Activated CD8-positive, alpha-beta T cell treated with anti-CD3 and anti-CD28 coated beads for 36 hours (primary cell): Measurements from ENCODE around the gene GPX4. TPM values are rescaled to one million over a fixed set of nuclear protein-coding genes. Genes with fewer than 3 reads are reported as not detected.

Experiments
- ATAC-seq: fragments of 200-7000 bp; cut with Tn5 transposase; one replicate; pipeline ENCODE4 v1.10.0; 2021; ENCODE audit warnings: mild to moderate bottlenecking, moderate library complexity
- CTCF ChIA-PET: fragments of 350-600 bp; sonication (Branson Sonifier 250); formaldehyde crosslinking; loops from one replicate; lab custom pipeline; 2021; ENCODE audit warnings: antibody characterized with exemption; lab: Charles Lee
- POLR2A ChIA-PET: fragments of 350-600 bp; sonication (Branson Sonifier 250); formaldehyde crosslinking; loops from one replicate; lab custom pipeline; 2021; ENCODE audit warnings: antibody characterized with exemption; lab: Charles Lee
- DNase-seq: peaks from one replicate; pipeline ENCODE4 v3.0.0-alpha.2; 2020
- H3K27ac Mint-ChIP-seq: one replicate; pipeline ENCODE4 v1.8.0; 2021; ENCODE audit warnings: mild to moderate bottlenecking, mixed read lengths
- H3K27me3 Mint-ChIP-seq: one replicate; pipeline ENCODE4 v1.8.0; 2021; ENCODE audit warnings: mixed read lengths
- H3K36me3 Mint-ChIP-seq: one replicate; pipeline ENCODE4 v1.8.0; 2021; ENCODE audit warnings: low read depth, mixed read lengths
- H3K4me1 Mint-ChIP-seq: one replicate; pipeline ENCODE4 v1.8.0; 2021; ENCODE audit warnings: low read depth, mixed read lengths
- H3K4me3 Mint-ChIP-seq: one replicate; pipeline ENCODE4 v1.8.0; 2021; ENCODE audit warnings: mild to moderate bottlenecking, moderate library complexity, mixed read lengths
- H3K9me3 Mint-ChIP-seq: one replicate; pipeline ENCODE4 v1.8.0; 2021; ENCODE audit warnings: mixed read lengths
- intact Hi-C: fragments of 100-400 bp; cut with micrococcal nuclease; formaldehyde crosslinking; loops from one replicate; pipeline ENCODE4 v1.10.0; 2022
- total RNA-seq, 2 experiments: library from RNA; stranded (reverse); gene quantifications; one replicate each; pipeline ENCODE4 v1.2.3, GENCODE V29; 2021
- TF ChIP-seq, protein P1 (sequence below): fragments of 200-600 bp; IDR thresholded peaks from one replicate; pipeline ENCODE4 v1.8.0; 2022; ENCODE audit warnings: antibody characterized with exemption, mild to moderate bottlenecking

The GPX4 gene
- total RNA-seq, 2 experiments from 2014 or later, result 224 to 232 TPM

DNA sequence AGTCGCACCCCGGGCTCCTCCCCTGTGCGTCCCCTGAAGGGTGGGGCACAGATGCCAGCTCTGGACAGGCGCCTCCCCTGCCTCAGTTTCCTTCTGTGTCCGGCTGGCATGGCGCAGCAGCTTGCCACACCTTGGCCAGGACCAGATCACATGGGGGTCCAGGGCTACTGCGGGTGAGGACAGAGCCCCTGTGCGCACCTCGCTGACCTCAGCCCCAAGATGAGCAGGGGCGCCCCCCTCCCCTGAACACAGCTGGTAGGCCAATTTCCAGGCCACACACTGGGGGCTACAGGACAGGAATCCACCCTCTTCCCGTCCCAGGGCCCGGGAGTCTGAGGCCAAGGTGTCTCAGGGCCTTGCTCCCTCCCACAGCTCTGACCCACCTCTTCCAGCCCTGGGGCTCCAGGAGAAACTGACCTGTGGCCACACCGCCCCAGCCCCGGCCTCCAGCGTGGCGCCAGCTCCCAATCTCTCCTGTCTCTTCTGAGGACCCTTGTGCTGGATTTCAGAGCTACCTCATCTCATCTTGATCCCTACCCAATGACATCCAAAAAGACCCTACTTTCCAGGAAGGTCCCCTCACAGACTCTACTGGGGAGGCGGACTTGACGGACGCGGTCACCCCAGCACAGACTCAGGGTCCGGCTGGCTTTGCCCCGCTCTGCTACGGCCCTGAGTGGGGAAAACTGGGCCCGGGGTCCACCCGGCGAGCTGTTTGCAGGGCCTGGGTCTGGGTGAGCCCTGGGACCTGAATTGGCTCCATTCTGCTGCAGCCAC, 42.0 kb downstream of the GPX4 start:
- Mint-ChIP-seq H3K4me1 (no peaks in the 10 kb centered on the region), H3K27me3 (no peaks in the 10 kb centered on the region), H3K4me3 (no peak overlapping the region), H3K9me3 (no peaks in the 10 kb centered on the region), H3K36me3 (peaks cover 14% of the 10 kb centered on the region), H3K27ac (no peak overlapping the region)
- ChIA-PET CTCF (no interaction called here), POLR2A (interaction anchor here (0.7 kb wide), 1 partner anchor 15 kb away, joined by 3 read pairs; no protein-coding TSS in a partner anchor)
- intact Hi-C loops, result no loop called here
- TF ChIP-seq, protein P1, sequence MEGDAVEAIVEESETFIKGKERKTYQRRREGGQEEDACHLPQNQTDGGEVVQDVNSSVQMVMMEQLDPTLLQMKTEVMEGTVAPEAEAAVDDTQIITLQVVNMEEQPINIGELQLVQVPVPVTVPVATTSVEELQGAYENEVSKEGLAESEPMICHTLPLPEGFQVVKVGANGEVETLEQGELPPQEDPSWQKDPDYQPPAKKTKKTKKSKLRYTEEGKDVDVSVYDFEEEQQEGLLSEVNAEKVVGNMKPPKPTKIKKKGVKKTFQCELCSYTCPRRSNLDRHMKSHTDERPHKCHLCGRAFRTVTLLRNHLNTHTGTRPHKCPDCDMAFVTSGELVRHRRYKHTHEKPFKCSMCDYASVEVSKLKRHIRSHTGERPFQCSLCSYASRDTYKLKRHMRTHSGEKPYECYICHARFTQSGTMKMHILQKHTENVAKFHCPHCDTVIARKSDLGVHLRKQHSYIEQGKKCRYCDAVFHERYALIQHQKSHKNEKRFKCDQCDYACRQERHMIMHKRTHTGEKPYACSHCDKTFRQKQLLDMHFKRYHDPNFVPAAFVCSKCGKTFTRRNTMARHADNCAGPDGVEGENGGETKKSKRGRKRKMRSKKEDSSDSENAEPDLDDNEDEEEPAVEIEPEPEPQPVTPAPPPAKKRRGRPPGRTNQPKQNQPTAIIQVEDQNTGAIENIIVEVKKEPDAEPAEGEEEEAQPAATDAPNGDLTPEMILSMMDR, result no peak
- ATAC-seq (no peak), DNase-seq (no peak)

DNA sequence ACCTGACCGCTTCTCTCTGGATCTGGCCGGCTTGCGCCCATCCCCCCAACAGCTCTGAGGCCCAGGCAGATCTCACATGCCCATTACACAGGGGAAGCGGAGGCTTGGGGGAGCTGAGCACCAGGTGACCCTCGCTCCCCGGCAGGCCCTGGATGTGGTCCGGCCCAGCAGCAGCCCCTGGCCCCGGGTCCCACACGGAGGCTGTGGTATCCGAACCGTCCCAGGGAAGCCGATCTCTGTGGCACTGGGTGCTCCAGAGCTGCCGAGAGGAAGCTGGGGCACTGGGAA, 42.6 kb downstream of the GPX4 start:
- Mint-ChIP-seq H3K4me3 (no peak overlapping the region), H3K4me1 (no peaks in the 10 kb centered on the region), H3K9me3 (no peaks in the 10 kb centered on the region), H3K27ac (no peak overlapping the region), H3K36me3 (peaks cover 14% of the 10 kb centered on the region), H3K27me3 (no peaks in the 10 kb centered on the region)
- DNase-seq (no peak), ATAC-seq (no peak)
- ChIA-PET CTCF (interaction anchor here (1.0 kb wide), 1 partner anchor 33 kb away, joined by 3 read pairs; no protein-coding TSS in a partner anchor), POLR2A (interaction anchor here (1.2 kb wide), 2 partner anchors 10 to 11 kb away, joined by 3 read pairs; no protein-coding TSS in a partner anchor)
- TF ChIP-seq, protein P1, result no peak
- intact Hi-C loops, result no loop called here

DNA sequence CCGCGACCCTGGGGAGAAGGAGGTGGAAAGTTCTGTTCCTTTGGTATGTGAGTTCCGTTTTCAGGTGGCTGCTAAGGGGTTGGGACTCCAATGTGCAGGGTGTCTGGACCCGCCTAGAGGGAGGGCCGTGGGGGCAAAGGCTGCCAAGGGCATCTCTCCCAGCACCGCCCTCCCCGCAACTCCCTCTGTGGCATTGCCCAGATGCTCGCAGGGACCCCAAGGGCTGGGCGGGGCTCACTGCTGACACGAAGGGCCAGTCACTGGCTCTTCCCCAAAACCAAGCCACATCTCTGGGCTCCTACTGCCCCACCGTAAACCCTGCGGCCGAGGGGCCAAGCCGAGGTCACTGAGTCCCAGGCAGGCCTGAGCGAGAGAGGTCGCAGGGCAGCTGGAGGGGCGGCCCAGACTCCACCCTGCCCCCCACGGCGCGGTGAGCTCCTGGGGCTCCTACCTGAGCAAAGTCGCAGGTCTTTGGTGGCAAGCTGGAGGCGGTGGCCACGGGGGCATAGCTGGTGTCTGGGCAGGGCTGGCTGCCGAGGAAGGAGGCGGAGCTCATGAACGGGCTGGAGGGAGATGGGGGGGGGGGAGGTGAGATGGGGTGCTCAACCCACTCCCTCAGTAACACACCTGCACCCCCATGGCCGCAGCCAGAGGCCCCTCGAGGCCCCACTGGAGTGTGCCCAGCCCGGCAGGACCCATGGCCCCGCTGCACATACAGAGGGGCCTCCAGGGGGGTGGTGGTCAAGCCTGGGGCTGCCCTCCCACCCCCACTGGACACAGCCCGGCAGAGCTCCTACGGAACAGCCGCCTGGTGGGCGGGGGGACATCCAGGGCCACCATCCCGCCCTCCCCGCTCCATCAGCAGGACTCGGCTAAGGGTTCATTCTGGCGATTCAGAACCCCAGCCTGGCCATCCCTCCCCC, 43.3 kb downstream of the GPX4 start:
- POLR2A ChIA-PET, result interaction anchor here (1.2 kb wide), 2 partner anchors 9 to 12 kb away, joined by 3 read pairs; no protein-coding TSS in a partner anchor
- Mint-ChIP-seq H3K4me1 (no peaks in the 10 kb centered on the region), H3K9me3 (no peaks in the 10 kb centered on the region), H3K27me3 (no peaks in the 10 kb centered on the region), H3K36me3 (peaks cover 14% of the 10 kb centered on the region), H3K27ac (no peak overlapping the region), H3K4me3 (no peak overlapping the region)
- intact Hi-C loops, result no loop called here
- ATAC-seq (no peak), DNase-seq (no peak)
- CTCF ChIA-PET, result interaction anchor here (1.0 kb wide), 1 partner anchor 34 kb away, joined by 3 read pairs; no protein-coding TSS in a partner anchor
- TF ChIP-seq, protein P1, result no peak

DNA sequence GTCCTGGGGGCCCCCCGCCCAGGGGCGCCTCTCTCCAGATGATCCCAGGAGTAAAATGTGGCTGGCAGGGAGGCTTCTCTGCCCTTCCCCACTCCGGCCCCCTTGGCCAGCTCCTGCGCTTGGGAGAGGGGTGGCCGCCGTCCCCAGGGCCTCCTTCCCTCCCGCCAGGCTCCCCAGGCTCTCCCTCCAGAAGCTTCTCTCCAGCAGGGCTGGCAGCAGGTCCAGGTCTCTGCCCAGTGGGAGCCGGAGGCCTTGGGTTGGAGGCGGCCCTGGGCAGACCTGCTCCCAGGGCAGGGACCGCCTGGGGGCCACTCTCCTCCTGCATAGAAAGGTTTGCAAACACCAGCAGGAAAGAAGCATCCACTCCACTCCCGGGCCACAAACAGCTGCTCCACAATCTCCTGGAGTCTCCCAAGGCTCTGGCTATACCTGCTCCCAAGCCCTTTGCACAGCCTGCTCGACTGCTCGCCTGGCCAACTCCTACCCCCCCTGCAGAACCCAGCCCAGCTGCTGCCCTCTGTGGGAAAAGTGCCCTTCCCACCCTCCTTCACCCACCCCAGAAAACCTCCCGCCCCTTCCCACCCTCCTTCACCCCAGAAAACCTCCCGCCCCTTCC, 44.2 kb downstream of the GPX4 start:
- DNase-seq (no peak), ATAC-seq (no peak)
- Mint-ChIP-seq H3K9me3 (no peaks in the 10 kb centered on the region), H3K36me3 (peaks cover 11% of the 10 kb centered on the region), H3K27me3 (no peaks in the 10 kb centered on the region), H3K4me3 (no peak overlapping the region), H3K27ac (no peak overlapping the region), H3K4me1 (no peaks in the 10 kb centered on the region)
- POLR2A ChIA-PET, result no interaction called here
- TF ChIP-seq, protein P1, result no peak
- intact Hi-C loops, result no loop called here
- CTCF ChIA-PET, result no interaction called here
